COLO829 (cell line): Measurements from ENCODE around the gene NSD1.
A peak's percentile ranks its signal among the peaks of the same experiment; 100 is the strongest.

Experiments
- DNase-seq: peaks from one replicate; pipeline ENCODE4 v3.0.0; 2012; ENCODE audit warnings: low spot score

Gene NSD1

DNA sequence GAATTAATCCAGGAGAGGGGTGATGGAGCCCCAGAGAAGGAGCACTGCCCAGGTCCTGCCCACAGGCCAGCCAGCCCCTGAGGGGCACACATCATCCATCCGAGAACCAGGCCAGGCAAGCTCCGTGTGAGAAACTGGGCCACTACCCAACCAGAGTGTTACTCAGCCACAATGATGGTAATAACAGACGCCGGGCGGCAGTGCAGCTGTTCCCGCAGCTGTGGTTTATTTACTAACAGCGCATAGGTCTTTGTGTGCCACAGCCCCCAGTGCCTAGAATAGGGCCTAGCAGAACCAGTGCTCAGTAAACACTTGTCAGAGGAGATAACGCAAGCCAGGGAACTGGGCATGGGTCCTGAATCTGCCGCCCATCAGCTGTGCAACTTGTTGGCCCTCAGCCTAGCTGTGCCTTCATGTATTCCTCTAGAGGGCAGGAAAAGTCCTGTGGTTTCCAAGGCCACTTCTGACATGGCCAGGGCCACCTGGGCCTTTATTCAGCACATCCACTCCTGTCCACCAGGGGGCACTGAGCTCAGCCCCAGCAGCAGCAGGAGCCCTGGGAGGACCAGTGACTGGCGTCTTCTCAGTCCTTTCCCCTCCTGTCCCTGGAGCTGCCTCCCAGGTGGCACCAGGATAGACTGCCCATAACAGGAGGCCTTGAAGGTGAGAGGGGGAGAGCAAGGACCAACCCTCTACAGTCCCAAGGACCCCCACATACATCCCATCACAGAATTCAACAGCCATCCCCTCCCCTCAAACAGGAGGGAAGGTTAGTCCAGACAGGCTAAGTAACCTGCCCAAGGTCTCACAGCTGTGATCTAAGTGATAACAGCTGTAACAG, 176.0 kb downstream of the NSD1 start:
- peak; percentile 40 for DNase-seq

DNA sequence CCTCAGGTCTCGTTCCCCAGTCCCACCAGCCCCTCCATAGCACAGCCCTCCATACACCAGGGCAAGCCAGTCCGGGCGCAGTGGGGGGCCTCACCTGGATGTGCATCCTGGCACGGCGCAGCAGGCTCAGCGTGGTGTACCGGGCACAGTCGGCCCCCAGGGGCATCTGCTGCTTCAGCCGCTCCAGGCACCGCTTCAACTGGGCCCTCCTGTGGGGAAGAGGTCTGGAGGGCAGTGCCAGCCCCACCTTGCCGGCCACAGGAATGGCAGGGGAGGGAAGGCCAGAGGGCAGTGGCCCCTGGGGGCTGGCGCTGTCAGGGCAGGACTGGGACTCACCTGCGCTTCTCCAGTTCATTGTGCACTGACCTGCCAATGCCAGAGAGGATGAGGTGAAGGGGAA, 176.8 kb downstream of the NSD1 start:
- DNase-seq = no peak

DNA sequence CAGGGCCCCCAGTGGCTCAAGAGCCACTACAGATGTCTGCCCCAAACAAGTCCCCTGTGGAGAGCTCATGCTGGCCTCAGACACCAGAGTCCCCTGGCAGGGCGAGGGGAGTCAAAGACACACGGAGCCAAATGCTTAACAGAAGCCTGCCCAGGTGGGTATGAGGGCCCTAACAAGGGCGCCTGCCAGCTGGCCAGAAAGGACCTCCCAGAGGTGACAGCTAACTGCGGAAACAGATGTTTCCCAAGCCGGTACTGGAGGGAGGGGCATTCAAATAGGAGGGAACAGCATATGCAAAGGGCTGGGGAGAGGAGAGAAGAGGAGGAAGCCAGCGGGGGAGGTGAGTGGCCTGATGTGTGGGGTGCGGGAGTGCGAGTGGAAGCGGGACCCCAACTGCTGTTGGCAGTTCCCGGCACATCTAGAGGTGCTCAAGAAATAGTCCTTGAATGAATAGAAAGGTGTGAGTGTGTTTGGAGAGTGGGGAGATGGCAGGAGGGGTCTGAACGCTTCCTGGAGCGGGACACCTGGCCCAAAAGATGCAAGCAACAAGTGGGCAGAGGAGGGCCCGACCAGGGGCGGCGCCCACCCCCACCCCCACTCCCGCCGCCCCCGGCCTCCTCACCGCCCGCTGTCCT, 177.3 kb downstream of the NSD1 start:
- DNase-seq = no peak

DNA sequence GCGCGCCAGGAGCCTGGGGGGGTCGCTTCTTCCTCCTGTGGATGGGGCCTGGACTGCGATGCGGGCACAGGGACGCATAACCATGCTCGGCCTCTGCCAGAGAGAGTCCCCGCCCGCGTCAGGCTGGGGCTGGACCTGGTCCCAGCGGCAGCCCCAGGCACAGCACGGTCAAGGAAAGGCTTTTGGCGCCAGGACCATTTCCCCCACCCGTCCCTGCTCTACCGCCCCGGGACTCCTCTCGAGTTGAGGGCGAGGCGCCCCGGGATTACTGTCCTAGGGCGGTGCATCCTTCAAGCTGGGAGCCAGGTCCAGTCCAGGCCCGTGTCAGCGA, 177.8 kb downstream of the NSD1 start:
- no peak for DNase-seq

DNA sequence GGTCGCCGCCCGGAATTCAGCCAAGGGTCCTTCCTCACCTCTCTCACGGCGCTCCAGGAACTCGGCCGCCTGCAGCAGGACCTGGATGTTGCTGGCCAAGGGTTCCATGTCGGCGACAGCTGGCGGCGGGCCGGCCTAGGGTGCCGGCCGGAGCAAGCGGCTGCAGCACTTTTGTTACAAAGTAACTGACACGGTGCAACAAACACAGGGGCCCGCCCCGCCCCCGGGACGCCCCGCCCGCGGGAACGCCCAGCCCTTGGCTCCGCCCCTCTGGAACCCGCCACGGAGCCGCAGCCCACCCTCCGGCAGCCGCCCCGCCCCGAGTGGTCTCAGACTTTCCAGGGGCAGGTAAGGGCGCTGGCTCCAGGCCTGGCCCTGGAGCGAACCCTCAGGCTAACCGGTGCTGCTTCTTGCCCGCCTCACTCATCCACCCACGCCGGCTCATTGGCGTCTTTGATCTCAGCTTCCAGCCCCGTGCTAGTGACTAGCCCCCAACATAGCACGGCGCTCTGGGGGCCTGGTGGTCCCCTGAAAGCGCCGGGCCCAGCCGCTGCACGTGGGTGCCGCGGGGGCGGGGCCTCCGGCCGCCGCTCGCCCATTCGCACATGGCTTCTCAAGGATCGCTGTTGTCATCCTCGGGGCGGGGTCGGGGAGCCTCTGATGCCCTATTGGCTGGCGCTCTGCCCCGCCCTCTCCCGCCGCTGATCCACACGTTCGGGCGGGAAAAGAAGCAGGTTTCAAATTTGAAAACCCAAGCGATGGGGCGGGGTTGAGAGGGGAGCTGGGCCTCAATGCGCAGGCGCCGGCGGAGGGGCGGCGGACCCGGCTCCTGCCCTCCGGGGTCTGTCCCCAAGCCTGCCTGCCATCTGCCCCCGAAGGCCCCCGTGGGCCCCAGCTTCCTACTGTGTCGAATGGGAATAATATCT, 178.4 kb downstream of the NSD1 start, which contains the start of gene MXD3:
MXD3 (minus strand) TSS at position 176 of the 926 bp plus-strand sequence; CDS start at position 108, 68 bp downstream.
- peak; percentile 81 for DNase-seq

DNA sequence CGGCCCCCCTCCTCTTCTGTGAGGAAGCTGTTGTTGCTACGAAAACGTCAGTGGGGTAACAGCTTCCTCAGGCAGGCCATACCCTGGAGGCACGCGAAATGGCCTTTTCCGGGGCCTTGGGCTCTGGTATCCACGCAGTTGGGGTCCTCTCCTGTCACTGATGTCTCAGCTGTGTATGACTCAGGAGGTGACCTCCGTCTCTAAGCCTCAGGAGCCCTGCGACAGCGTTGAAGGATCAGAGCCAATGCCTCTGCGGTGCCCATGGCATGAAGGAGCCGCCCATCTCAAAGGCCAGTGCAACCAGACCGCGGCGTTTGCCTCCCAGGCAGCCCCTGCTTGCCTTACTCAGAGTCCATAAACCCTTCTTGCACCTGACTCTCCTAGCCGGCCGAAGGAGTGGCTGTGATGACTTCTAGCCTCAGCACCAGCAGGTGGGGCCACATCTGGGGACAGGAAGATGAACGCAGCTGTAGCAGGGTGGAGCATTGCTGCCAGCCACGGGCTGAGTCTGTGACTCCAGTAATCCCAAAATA, 179.1 kb downstream of the NSD1 start:
- DNase-seq = no peak

DNA sequence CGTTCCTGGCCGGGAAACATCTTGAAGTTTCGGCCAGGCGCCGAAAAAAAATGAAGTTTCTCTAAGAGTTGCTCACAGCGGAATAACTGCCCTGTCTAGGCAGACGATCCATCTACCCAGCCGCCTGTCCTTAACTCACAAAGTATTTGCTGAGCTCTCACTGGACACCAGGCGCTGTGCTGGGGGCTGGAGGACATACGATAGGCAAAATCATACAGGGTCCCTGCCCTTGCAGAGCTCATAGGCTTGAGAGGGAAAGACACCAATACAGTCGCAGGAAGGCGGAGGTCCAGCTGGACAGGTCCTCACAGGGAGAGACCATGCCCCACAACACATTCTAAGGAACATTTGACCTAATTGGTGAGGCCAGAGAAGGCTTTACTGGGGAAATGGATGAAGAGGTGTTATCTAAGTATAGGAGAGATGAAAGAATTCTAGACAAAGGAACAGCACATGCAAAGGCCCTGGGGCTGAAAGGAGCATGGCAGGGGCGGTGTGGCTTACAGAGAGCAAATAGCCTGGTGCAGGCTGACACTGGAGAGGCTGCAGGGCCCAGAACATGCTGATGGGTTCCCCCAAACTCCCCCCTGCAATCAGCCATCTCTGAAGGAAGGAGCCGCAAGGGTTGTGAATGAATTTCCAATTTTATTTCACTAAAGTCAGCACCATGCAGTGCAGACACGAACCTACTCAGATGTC, 180.1 kb downstream of the NSD1 start:
- DNase-seq = no peak

DNA sequence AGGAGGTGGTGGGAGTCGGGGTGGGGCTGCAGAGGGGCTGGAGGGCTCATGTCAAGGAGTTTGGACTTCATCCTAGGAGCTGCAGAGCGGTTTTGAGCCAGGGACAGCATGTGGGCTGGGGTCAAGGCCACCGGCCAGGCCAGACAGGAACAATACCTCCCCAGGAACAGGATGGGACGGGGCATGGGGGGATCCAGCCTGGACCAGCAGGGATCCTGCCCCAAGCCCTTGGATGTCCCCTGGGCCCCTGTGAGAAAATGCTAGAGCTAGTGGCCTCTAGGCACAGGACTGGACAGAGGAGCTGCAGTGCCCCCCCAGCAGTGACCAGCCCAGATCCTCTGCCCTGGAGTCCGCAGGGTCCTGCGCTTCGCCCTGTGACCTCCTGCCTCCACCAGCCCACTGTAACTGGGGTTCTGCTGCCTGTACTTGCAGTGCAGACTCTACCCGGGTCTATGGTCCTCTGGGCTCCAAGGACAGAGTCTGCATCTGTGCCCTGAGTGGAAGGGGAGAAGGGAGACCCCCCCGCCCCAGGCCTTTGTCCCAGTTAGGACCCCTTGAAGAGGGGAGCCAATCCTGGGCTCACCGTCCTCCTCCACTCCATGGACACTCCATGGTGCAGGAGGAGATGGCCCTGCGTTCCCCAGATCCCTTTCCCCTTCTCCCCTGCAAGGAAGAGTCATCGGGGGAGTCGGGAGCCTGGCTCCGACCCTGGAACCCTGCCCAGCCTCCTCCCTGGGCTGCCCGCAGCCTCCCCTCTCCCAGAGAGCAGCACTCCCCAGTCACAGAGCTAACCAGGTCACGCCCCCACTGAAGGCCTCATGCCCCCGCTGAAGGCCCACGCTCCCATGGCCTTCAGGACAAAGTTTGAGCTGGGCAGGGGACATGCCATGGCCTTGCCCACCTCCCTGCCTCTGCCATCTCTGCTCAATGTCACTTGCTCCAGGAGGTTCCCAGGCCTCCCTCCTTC, 181.1 kb downstream of the NSD1 start:
- no peak for DNase-seq

DNA sequence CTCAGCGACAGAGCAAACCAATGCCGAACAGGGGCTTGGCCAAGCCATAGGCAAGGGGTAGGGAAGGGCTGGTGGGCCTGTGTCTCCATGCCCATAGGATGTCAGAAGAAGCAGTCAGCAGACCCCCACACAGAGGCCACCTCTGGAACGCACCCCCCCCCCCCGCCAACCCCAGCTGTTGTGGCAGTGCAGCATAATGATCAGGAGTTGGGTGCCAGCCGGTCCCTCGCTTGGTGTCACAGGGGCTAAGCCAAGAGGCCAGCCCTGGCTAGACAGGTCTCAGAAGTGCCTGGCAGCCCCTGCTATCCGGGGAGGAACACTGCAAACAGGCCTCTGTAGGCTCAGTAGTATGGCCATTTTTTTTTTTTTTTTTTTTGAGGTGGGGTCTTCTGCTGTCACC, 181.8 kb downstream of the NSD1 start:
- no peak for DNase-seq

DNA sequence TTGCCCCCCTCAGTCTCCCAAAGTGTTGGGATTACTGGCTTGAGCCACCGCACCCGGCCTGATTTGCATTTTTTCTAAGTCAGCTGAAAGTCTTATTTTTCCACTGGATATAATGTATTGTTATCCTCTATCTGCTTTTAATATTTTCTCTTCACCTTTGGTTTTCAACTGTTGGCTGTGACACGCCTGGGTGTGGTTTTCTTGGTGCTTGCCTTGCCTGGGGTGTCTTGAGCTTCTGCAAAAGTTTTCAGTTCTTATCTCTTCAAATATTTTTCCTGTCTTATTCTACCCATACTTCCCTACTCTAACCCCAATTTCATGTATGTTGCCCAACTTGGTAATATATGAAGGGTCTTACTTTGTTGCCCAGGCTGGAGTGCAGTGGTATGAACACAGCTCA, 182.4 kb downstream of the NSD1 start:
- no peak for DNase-seq

DNA sequence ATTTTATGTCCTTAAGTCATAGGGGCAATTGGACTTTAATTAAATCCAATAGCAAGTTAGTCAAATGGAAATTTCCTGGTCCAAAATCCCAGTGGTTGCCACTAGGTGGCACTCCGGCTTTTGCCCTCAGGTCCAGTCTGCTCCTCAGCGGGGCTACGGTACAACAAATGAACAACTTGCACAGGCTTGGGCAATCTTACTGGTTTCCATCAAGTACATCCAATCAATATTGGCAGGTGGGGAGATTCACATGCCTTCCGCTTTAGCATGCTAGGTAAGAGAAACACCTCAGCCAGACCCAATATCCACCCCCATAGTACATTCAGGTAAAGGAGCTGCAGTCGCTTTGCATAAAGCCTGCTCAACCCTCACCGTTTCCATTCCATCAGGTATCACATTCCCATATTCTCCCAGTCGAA, 184.4 kb downstream of the NSD1 start:
- peak; percentile 55 for DNase-seq

DNA sequence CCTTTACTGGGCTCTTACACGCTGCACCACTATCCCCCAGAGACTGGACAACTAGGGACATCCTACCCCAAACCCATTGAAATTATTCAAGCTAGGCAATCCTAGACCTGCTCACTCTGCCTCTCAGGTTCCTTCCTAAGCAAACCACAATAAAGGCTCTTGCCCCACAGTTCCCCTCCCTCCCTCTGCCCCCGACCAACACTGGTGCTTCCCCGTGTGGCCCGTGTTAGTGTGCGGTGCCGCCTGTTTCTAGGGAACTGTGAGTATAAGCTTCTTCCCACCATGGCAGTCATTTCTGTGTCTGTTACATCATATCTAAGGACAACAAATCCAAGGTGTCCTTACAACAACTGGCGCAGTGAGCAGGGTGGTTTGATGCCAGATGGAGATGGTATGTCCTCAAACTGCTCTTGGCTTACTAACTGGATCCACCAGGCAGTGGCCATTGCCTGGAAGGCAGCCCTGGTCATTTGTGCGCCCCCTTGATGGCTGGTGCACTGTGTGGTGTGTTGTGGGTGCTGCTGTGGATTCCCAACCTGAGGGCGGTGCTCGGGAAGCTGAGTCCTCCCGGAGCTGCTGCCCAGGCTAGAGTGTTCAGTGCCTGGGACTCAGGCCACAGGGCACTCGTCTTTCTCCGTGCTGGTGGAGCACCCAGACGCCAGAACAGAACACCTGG, 186.5 kb downstream of the NSD1 start:
- no peak for DNase-seq

DNA sequence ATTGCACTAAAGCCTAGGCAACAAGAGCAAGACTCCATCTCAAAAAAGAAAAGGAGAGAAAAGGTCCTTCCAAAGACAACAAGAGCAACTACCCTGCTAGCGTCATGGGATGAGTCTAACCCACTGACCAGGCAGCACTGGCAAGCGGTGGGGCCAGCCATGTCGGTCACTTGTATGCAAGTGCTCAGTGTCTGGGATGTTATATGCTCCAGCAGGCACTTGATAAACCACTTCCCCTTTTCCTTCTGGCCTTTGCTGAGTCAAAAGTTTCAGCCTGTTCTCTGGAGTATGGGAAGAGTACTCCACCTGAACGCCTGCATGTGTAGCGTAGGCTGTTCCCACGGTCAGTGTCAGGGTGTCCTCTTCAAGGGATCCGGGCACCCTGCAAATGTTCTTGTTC, 187.3 kb downstream of the NSD1 start:
- DNase-seq = no peak

DNA sequence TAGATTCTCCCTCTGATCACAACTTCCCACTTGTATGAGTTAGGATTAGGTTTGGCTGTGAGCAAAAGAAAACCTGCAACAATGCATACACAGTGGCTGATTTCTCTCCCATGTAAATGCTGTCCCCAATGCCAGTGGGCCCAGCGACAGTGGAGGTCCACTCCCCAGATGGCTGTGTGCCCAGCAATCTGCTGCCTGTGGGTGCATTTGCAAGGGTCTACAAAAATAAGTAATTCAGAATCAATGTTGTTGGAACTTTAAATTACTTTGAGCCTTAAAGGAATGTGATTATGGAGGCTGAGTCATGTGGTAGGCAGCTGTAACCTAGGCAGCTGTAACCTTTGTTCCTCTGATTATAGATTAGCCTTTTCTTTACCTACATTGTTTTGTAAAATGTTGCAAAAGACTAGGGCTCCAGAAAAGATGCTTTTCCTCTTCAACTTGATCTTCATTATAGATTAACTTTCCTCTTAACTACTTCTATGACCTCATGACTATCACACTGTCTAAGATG, 192.4 kb downstream of the NSD1 start:
- no peak for DNase-seq

DNA sequence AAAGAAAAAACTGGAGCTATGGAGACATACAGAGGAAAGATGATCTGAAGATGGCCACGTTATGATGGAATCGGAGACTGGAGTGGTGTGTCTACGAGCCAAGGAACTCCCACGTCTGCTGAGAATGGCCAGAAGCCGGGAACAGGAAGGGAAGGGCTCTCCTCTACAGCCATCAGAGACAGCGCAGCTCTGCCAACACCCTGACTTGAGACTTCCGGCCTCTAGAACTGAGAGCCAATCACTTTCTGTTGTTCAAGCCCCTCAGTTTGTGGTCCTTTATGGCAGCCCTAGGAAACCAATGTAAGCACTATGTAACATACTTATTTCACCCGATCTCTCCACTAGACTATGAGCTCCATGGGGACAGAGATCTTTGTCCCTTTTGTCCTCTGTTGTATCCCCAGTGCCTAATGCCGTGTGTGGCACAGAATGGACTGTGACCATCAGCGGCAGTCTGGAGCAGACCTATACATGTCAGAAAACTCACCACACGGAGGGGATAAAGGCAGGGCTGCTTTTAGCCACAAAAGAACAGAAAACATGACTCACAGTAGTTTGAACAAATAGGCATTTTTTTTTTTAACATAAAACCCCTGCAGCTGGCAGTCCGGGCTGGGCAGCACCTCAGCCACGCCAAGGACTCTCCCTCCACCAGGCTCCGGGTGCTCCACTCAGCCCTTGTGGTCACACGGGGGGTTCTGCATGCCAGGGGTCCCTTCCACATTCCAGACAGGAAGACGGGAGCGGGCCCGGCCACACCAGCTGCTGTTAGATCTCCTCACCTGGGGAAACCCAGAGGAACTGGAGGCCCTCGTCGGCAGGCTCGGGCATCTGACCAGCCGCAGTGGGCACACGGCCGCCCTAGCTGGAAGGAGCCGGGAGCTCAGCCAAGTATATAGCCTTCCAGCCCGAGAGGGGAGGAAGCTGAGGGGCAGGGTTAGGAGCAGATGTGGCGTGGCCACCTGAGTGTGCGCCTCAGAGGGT, 194.3 kb downstream of the NSD1 start:
- DNase-seq = no peak

DNA sequence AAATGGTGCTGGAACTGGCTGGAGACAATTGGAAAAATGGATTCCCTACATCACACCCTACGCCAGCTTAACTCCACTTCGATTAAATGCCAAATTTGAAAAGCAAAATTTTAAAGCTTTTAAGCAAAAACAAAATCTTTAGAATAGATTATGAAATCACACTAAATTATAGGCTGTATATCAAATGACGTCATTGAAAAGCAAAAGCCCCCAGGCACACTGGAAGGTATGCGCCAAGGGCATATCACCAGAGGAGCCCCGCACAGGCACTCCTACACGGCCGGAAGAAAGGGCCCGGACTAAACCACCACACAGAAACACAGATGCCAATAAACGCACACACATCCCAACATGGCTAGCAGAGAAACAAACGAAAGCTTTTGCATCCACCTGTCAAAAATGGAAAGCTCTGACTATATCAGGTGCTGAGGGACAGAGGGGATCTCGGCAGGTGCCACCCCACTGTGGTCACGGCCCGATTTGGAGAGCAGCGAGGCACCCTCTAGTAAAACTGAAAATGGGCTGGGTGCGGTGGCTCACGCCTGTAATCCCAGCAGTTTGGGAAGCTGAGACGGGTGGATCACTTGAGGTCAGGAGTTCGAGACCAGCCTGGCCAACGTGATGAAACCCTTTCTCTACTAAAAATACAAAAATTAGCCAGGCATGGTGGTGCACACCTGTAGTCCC, 195.1 kb downstream of the NSD1 start:
- DNase-seq = no peak

DNA sequence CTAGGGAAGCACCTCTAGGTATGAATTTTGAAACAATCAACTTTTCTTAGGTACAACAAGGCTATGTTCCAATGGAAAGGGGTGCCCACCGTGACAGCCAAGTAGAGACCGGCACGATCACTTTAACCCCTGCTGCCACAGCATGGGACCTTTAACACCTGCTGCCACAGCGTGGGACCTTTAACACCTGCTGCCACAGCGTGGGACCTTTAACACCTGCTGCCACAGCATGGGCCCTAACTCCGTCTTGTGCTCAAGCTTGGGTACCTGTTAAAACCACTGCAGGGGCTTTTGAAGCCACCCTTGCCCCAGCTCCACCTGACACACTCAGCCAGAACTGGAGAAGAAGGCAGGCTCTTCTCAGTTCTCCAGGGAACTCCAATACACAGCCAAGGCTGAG, 196.3 kb downstream of the NSD1 start:
- no peak for DNase-seq
